DMS53 treated with DMSO at 0.1 percent for 48 hours (cell line): ENCODE data around the gene SLC23A1.
"Not testable (repeated sequence)": the region's sequence is repeated elsewhere in the genome, so short reads cannot be mapped to it uniquely, and the experiment has no call there.

Experiments used
- DNase-seq: peaks from one replicate; lab custom pipeline; 2025; ENCODE audit not compliant: unreplicated experiment; lab: John Stamatoyannopoulos, UW

Gene SLC23A1

GRCh38 chr5:139374909-139375308 is 8.2 kb downstream of the SLC23A1 start:
- no peak for DNase-seq

- no peak for DNase-seq
These were observed 11.3 kb downstream of the SLC23A1 start for GRCh38 chr5:139371482-139372435.

- no peak for DNase-seq
These were observed 13.9 kb downstream of the SLC23A1 start for GRCh38 chr5:139369181-139369580.

- DNase-seq: no peak
These were observed 14.5 kb downstream of the SLC23A1 start for GRCh38 chr5:139368613-139369012.

GRCh38 chr5:139364466-139364865 is 18.6 kb downstream of the SLC23A1 start:
- DNase-seq: no peak

GRCh38 chr5:139363937-139364336 is 19.2 kb downstream of the SLC23A1 start:
- no peak for DNase-seq

- no peak for DNase-seq
These were observed 21.2 kb downstream of the SLC23A1 start for GRCh38 chr5:139361835-139362429.

- no peak for DNase-seq
These were observed 22.7 kb downstream of the SLC23A1 start for GRCh38 chr5:139360384-139360783.

GRCh38 chr5:139358064-139358463 is 25.0 kb downstream of the SLC23A1 start:
- DNase-seq: no peak

GRCh38 chr5:139355900-139356299 is 27.2 kb downstream of the SLC23A1 start:
- not testable (repeated sequence) for DNase-seq

GRCh38 chr5:139354186-139354585 is 28.9 kb downstream of the SLC23A1 start:
- DNase-seq: no peak

GRCh38 chr5:139347863-139348262 is 35.2 kb downstream of the SLC23A1 start:
- DNase-seq: not testable (repeated sequence)

GRCh38 chr5:139345442-139345841 is 37.7 kb downstream of the SLC23A1 start:
- not testable (repeated sequence) for DNase-seq

GRCh38 chr5:139344177-139344576 is 38.9 kb downstream of the SLC23A1 start:
- DNase-seq: no peak

GRCh38 chr5:139343476-139343875 is 39.6 kb downstream of the SLC23A1 start:
- no peak for DNase-seq

GRCh38 chr5:139342423-139342723 is 40.7 kb downstream of the SLC23A1 start:
- no peak for DNase-seq

- DNase-seq: peak; percentile 91
These were observed 41.2 kb downstream of the SLC23A1 start, which contains the start of gene PAIP2 for GRCh38 chr5:139341689-139342422. PAIP2 (plus strand) TSS chr5:139341854; CDS start chr5:139363785, 21,931 bp downstream.

GRCh38 chr5:139341187-139341688 is 41.9 kb downstream of the SLC23A1 start:
- DNase-seq: no peak

- no peak for DNase-seq
These were observed 43.0 kb downstream of the SLC23A1 start for GRCh38 chr5:139340051-139340450.

- no peak for DNase-seq
These were observed 47.3 kb downstream of the SLC23A1 start for GRCh38 chr5:139335811-139336210.
